Activated CD4-positive, alpha-beta T cell treated with anti-CD3 and anti-CD28 coated beads, Interleukin-2, amount 50 U/mL, for 1 hour (primary cell): ENCODE measurements around the gene APOBEC3C.
"Not testable (repeated sequence)": the region's sequence is repeated elsewhere in the genome, so short reads cannot be mapped to it uniquely, and the experiment has no call there.

Experiments
- DNase-seq: peaks from one replicate; pipeline ENCODE4 v3.0.0-alpha.2; 2020

The APOBEC3C gene

DNA sequence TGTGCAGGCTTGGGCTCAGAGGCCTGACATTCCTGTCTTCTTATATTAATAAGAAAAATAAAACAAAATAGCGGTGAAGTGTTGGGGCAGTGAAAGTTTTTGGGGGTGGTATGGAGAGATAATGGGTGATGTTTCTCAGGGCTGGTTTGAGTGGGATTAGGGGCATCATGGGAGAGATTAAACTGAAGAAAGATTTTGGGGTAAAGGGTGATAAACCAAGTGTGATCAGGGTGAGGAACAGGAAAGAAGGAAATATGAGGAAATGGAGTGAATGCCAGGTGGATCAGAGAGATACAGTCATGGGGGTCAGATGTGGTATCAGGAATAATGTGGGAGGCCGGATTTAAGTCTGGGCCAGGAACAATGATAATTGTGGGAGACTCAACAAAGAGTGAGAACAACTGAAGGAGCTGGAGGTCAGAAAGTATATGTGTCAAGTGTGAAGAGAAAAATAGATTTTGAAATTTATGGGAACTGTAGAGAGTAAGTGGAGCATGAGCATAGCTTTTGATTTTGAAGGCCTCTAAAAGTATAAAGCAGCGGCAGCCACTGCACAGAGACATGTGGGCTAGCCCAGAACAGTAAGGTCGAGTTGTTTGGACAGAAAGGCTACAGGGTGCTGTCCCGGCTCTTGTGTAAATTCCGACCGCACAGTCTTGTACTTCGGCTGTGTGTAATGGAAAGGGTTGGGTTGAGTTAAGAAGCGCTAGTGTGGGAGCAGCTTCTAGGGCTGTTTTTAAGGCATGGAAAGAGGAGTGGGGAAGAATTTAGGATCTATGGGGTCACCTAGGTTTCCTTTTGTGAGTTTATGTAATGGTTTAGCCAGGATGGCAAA, 52.6 kb downstream of the APOBEC3C start:
- DNase-seq: not testable (repeated sequence)

DNA sequence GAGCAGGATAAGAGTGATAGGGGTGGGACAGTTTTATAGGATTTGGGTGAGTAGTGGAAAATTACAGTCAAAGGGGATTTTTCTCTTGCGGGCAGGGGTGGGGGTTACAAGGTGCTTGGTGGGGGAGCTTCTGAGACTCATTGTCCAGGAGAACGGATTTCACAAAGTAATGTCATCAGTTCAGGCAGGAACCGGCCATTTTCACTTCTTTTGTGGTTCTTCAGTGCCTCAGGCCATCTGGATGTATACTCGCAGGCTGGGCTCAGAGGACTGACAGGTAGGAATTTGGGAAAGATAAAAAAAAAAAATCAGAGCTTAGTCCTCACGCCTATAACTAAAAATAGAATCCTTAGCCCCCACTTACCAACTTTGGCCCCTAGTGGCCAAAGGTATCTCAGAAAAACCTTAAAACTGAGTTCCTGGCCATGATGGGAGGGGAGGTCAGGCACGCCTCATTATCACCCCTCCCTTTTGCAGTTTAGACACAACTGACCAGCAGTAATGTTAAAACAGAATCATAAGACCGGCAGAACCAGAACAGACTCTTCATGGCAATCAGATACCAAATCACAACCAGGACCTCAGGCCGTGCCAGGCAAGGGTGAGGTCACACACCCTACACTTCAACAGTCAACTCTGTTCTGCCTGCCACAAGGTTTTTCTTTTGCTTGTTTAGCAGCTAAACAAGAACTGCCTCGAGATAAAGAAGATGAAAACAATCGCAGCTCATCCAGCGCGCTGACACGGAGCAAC, 54.2 kb downstream of the APOBEC3C start:
- no peak for DNase-seq
